Measurements from ENCODE around the gene TCF4. TPM values are rescaled to one million over a fixed set of nuclear protein-coding genes. Genes with fewer than 3 reads are reported as not detected.

TCF4 gene
- total RNA-seq, 1 experiment from 2014 or later: 2.3 TPM

GRCh38 chr18:55320424-55321264, 267.3 kb downstream of the TCF4 start:
- intact Hi-C loops (cut with micrococcal nuclease; ENCODE audit: unreplicated experiment): no loop called here
- H3K27ac ChIP-seq (ENCODE audit: low read length): no peak overlapping the region
- H3K36me3 ChIP-seq (ENCODE audit: control insufficient read depth, insufficient read depth, low read length): no peaks in the 10 kb centered on the region
- no TSS peak for BruUV-seq (replicated peaks)
- no peaks in the 10 kb centered on the region for H3K27me3 ChIP-seq (ENCODE audit: control insufficient read depth, insufficient read depth, low read length)
- ATAC-seq (no peak), DNase-seq (ENCODE audit: low read depth, low spot score) (no peak)
- in situ Hi-C loops (cut with HindIII; ENCODE audit: low pct_unique_long_range_greater_than_20kb, low sequenced_read_pairs): no loop called here
- peak overlapping the region in 1 of 2 experiments; percentile 29; a peak in 1 of 4 replicates for H3K4me3 ChIP-seq (ENCODE audit: low read depth in 2 of 2, low read length in 2 of 2)
- POLR2A ChIA-PET: no interaction called here
- TF ChIP-seq SIN3A (IDR thresholded peaks at IDR 0.05; ENCODE audit: borderline replicate concordance, insufficient read depth, low read depth, low read length): no peak
- no peak for TF ChIP-seq REST (IDR thresholded peaks at IDR 0.05; ENCODE audit: insufficient read depth in 1 of 2, low read depth in 2 of 2, low read length in 1 of 2)
- no peak for TF ChIP-seq TCF7L2 (IDR thresholded peaks at IDR 0.05; ENCODE audit: low read depth, low read length)
- TF ChIP-seq POLR2AphosphoS5 (IDR thresholded peaks at IDR 0.05; ENCODE audit: low read depth, low read length): no peak
- no peak for TF ChIP-seq CTCF (IDR thresholded peaks at IDR 0.05)
- H3K9me3 ChIP-seq (ENCODE audit: control insufficient read depth, insufficient read depth, low read depth, low read length): no peaks in the 10 kb centered on the region
- no peaks in the 10 kb centered on the region for H3K4me1 ChIP-seq (ENCODE audit: control insufficient read depth, insufficient read depth, low read length)
- CTCF ChIA-PET: no interaction called here

- no peak overlapping the region for H3K27ac ChIP-seq (ENCODE audit: low read length)
- intact Hi-C loops (cut with micrococcal nuclease; ENCODE audit: unreplicated experiment) (no loop called here), in situ Hi-C loops (cut with HindIII; ENCODE audit: low pct_unique_long_range_greater_than_20kb, low sequenced_read_pairs) (no loop called here)
- TF ChIP-seq REST (IDR thresholded peaks at IDR 0.05; ENCODE audit: insufficient read depth in 1 of 2, low read depth in 2 of 2, low read length in 1 of 2) (no peak), POLR2AphosphoS5 (IDR thresholded peaks at IDR 0.05; ENCODE audit: low read depth, low read length) (no peak)
- ATAC-seq: no peak
- POLR2A ChIA-PET: no interaction called here
- no peaks in the 10 kb centered on the region for H3K27me3 ChIP-seq (ENCODE audit: control insufficient read depth, insufficient read depth, low read length)
- BruUV-seq (replicated peaks): no TSS peak
- H3K4me3 ChIP-seq (ENCODE audit: low read depth in 2 of 2, low read length in 2 of 2): peak overlapping the region in 1 of 2 experiments; percentile 29; a peak in 1 of 4 replicates
- no peaks in the 10 kb centered on the region for H3K9me3 ChIP-seq (ENCODE audit: control insufficient read depth, insufficient read depth, low read depth, low read length)
- CTCF ChIA-PET: no interaction called here
- no peaks in the 10 kb centered on the region for H3K4me1 ChIP-seq (ENCODE audit: control insufficient read depth, insufficient read depth, low read length)
- DNase-seq (ENCODE audit: low read depth, low spot score): no peak
- no peaks in the 10 kb centered on the region for H3K36me3 ChIP-seq (ENCODE audit: control insufficient read depth, insufficient read depth, low read length)
Measured at GRCh38 chr18:55319459-55320193, 268.4 kb downstream of the TCF4 start.

Measured in Panc1 (cell line).